ENCODE data around the gene C14orf132.

C14orf132 gene

DNA sequence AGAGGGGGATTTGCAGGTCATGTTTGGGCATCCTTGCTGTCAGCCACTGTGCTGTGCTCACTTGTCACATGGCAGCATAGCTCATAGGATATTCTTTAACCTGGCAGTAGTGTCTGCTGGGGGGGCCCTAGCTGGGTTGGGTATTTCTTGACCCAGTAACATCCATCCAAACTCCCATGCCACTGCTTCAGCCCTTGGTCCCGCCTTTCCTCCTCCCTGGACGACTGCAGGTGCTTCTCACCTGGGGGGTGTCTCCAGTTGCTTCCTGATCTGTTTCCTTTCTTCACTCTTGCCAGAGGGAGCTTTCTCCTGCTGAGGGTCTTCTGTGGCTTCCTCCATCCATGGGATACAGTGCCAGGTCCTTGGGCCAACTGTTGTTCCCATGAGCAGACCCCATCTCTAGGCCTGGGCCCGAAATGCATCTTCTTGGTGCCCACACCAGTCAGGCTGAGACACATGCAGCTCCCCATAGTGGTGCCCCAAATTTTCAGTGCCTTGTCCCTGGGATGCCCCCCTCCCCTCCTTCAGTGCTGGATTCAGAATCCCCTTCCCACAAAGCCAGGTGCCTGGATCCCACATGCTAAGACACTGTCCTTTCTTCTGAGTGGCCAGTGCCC, 20.5 kb downstream of the C14orf132 start:
- H4K5ac ChIP-seq (ENCODE audit: low read length) = no peak overlapping the region
- H4K8ac ChIP-seq (ENCODE audit: low read depth, low read length) = no peak overlapping the region
- no peaks in the 10 kb centered on the region for H3K79me2 ChIP-seq (ENCODE audit: control insufficient read depth, insufficient read depth, low read length)
- H3K4ac ChIP-seq (ENCODE audit: low read depth, low read length) = no peak overlapping the region
- H3K27me3 ChIP-seq (ENCODE audit: insufficient read depth, low read length, poor library complexity) = no peaks in the 10 kb centered on the region
- H3K56ac ChIP-seq (ENCODE audit: low read length) = no peak overlapping the region
- H3K23ac ChIP-seq (ENCODE audit: low read length) = no peak overlapping the region
- H2BK120ac ChIP-seq (ENCODE audit: low read depth, low read length) = no peak overlapping the region
- H3K18ac ChIP-seq (ENCODE audit: low read length) = no peak overlapping the region
- H2BK15ac ChIP-seq (replicated peaks; ENCODE audit: low read depth) = no peak overlapping the region
- H3K4me3 ChIP-seq (ENCODE audit: low read length) = no peak overlapping the region
- no peak overlapping the region for H2BK5ac ChIP-seq (ENCODE audit: low read length)
- peaks cover 5% of the 10 kb centered on the region for H3K79me1 ChIP-seq (ENCODE audit: low read length)
- H3K4me1 ChIP-seq (ENCODE audit: control insufficient read depth, low read depth, low read length) = no peaks in the 10 kb centered on the region
- WGBS (ENCODE audit: extremely low coverage, insufficient coverage, low lambda C conversion rate) = no CpG with 5 or more reads among the region's 3 CpGs
- H3K36me3 ChIP-seq (ENCODE audit: control insufficient read depth, insufficient read depth, low read length) = no peaks in the 10 kb centered on the region
- no peak overlapping the region for H3K4me2 ChIP-seq (ENCODE audit: low read length)
- no peak for DNase-seq
- no peak overlapping the region for H3K9ac ChIP-seq (ENCODE audit: low read length)
- no peak overlapping the region for H2AK5ac ChIP-seq (ENCODE audit: low read length)
- H3K27ac ChIP-seq (ENCODE audit: low read depth, low read length) = no peak overlapping the region

DNA sequence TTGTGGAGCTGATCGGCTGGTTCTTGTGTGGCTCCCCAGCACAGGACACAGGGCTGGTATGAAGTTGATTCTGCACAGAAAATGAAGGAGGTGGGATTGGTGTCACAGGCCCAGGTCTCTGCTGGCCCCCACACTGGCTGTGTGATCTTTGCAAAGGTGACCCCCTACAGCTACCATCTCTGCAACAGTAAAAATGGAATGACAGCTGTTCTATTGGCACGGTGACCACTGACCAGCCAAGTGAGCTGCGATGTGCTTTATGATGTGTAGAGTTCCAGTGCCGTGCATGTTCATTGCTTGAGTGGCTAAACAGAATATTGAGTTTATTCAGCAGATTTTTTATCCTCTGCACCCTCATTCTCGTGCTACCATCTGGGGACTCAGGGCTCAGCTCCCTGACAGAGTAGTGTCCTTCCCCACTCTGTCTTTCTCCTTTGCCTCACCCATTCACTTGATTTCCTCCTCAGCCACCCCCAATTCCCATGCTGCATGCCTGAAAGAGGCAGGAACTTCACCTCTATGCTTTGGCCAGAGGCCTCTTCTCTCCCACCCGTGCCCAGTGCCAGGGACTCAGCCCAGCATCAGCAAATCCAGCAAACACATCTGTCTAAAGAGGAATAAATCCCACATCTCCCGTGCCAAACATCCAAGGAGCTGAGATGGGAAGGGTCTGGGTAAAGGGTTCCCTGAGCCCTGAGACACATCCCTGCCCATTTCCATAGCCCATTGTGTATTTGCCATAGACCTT, 21.2 kb downstream of the C14orf132 start:
- no CpG with 5 or more reads among the region's 7 CpGs for WGBS (ENCODE audit: extremely low coverage, insufficient coverage, low lambda C conversion rate)
- DNase-seq = no peak
- no peaks in the 10 kb centered on the region for H3K27me3 ChIP-seq (ENCODE audit: insufficient read depth, low read length, poor library complexity)

DNA sequence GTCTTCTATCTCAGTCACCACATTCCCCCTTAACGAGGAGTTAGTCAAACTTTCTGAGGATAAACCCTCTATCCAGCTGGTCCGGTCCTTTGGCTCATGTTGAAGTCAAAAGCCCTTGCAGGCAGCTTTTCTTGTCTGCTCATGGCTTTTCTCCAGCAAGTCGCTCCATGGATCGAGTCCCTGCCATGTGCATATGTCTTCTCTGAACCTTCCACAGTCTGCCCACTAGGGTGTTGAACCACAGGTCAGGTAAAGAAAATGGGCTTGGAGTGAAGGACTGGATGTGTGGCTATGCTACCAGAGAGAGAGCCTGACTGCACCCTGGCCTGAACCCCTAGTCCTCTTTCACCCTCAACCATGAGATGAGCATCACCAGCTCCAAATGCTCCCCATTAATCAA, 22.8 kb downstream of the C14orf132 start:
- H3K23ac ChIP-seq (ENCODE audit: low read length) = no peak overlapping the region
- no peak overlapping the region for H3K4me3 ChIP-seq (ENCODE audit: low read length)
- peaks cover 4% of the 10 kb centered on the region for H3K79me1 ChIP-seq (ENCODE audit: low read length)
- H3K27me3 ChIP-seq (ENCODE audit: insufficient read depth, low read length, poor library complexity) = no peaks in the 10 kb centered on the region
- H2AK5ac ChIP-seq (ENCODE audit: low read length) = no peak overlapping the region
- no peak overlapping the region for H3K4me2 ChIP-seq (ENCODE audit: low read length)
- no peak for DNase-seq
- H3K79me2 ChIP-seq (ENCODE audit: control insufficient read depth, insufficient read depth, low read length) = no peaks in the 10 kb centered on the region
- H3K4ac ChIP-seq (ENCODE audit: low read depth, low read length) = no peak overlapping the region
- no peak overlapping the region for H3K9ac ChIP-seq (ENCODE audit: low read length)
- no peak overlapping the region for H2BK120ac ChIP-seq (ENCODE audit: low read depth, low read length)
- H4K5ac ChIP-seq (ENCODE audit: low read length) = no peak overlapping the region
- no CpG with 5 or more reads among the region's 4 CpGs for WGBS (ENCODE audit: extremely low coverage, insufficient coverage, low lambda C conversion rate)
- H4K8ac ChIP-seq (ENCODE audit: low read depth, low read length) = no peak overlapping the region
- H3K4me1 ChIP-seq (ENCODE audit: control insufficient read depth, low read depth, low read length) = no peaks in the 10 kb centered on the region
- no peak overlapping the region for H2BK15ac ChIP-seq (replicated peaks; ENCODE audit: low read depth)
- H3K18ac ChIP-seq (ENCODE audit: low read length) = no peak overlapping the region
- no peaks in the 10 kb centered on the region for H3K36me3 ChIP-seq (ENCODE audit: control insufficient read depth, insufficient read depth, low read length)
- H3K27ac ChIP-seq (ENCODE audit: low read depth, low read length) = no peak overlapping the region
- no peak overlapping the region for H3K56ac ChIP-seq (ENCODE audit: low read length)
- H2BK5ac ChIP-seq (ENCODE audit: low read length) = no peak overlapping the region

More for the DNA sequence above, 21.2 kb downstream of the C14orf132 start:
- H3K36me3 ChIP-seq (ENCODE audit: control insufficient read depth, insufficient read depth, low read length) = no peaks in the 10 kb centered on the region
- H3K27ac ChIP-seq (ENCODE audit: low read depth, low read length) = no peak overlapping the region
- no peak overlapping the region for H4K5ac ChIP-seq (ENCODE audit: low read length)
- no peak overlapping the region for H3K56ac ChIP-seq (ENCODE audit: low read length)
- no peak overlapping the region for H3K18ac ChIP-seq (ENCODE audit: low read length)
- H3K4ac ChIP-seq (ENCODE audit: low read depth, low read length) = no peak overlapping the region
- no peaks in the 10 kb centered on the region for H3K79me2 ChIP-seq (ENCODE audit: control insufficient read depth, insufficient read depth, low read length)
- H3K23ac ChIP-seq (ENCODE audit: low read length) = no peak overlapping the region
- H4K8ac ChIP-seq (ENCODE audit: low read depth, low read length) = no peak overlapping the region
- H2BK5ac ChIP-seq (ENCODE audit: low read length) = no peak overlapping the region
- no peak overlapping the region for H3K9ac ChIP-seq (ENCODE audit: low read length)
- no peak overlapping the region for H3K4me2 ChIP-seq (ENCODE audit: low read length)
- no peak overlapping the region for H2BK120ac ChIP-seq (ENCODE audit: low read depth, low read length)
- no peak overlapping the region for H3K4me3 ChIP-seq (ENCODE audit: low read length)
- H3K4me1 ChIP-seq (ENCODE audit: control insufficient read depth, low read depth, low read length) = no peaks in the 10 kb centered on the region
- H2BK15ac ChIP-seq (replicated peaks; ENCODE audit: low read depth) = no peak overlapping the region
- H3K79me1 ChIP-seq (ENCODE audit: low read length) = peaks cover 5% of the 10 kb centered on the region
- no peak overlapping the region for H2AK5ac ChIP-seq (ENCODE audit: low read length)

DNA sequence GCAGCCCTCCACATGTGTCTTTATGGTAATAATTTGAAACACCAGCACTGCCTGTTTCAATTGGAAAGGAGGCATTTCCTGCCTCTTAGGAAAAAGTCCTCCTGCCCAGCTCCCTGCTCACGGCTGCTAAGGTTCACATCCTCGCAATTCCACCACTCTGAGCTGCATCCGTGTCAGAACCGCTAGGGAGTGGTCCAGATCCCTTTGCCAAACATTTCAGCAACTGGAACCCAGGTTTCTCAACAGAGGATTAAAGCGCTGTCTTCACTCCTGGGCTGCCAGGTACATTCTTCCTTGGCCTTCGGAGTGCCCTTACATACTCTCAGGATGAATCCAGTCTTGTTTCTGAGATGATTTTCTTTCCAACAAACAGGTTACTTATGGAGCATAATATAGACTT, 23.3 kb downstream of the C14orf132 start:
- no peak overlapping the region for H2BK15ac ChIP-seq (replicated peaks; ENCODE audit: low read depth)
- no peak for DNase-seq
- no peak overlapping the region for H4K5ac ChIP-seq (ENCODE audit: low read length)
- H3K56ac ChIP-seq (ENCODE audit: low read length) = no peak overlapping the region
- H3K36me3 ChIP-seq (ENCODE audit: control insufficient read depth, insufficient read depth, low read length) = no peaks in the 10 kb centered on the region
- no peak overlapping the region for H2AK5ac ChIP-seq (ENCODE audit: low read length)
- no peaks in the 10 kb centered on the region for H3K79me2 ChIP-seq (ENCODE audit: control insufficient read depth, insufficient read depth, low read length)
- peaks cover 2% of the 10 kb centered on the region for H3K79me1 ChIP-seq (ENCODE audit: low read length)
- no peak overlapping the region for H2BK120ac ChIP-seq (ENCODE audit: low read depth, low read length)
- H3K4me2 ChIP-seq (ENCODE audit: low read length) = no peak overlapping the region
- no peak overlapping the region for H3K18ac ChIP-seq (ENCODE audit: low read length)
- no peak overlapping the region for H3K4ac ChIP-seq (ENCODE audit: low read depth, low read length)
- no peak overlapping the region for H2BK5ac ChIP-seq (ENCODE audit: low read length)
- no peak overlapping the region for H3K23ac ChIP-seq (ENCODE audit: low read length)
- no CpG with 5 or more reads among the region's 6 CpGs for WGBS (ENCODE audit: extremely low coverage, insufficient coverage, low lambda C conversion rate)
- no peak overlapping the region for H3K27ac ChIP-seq (ENCODE audit: low read depth, low read length)
- no peak overlapping the region for H3K9ac ChIP-seq (ENCODE audit: low read length)
- H4K8ac ChIP-seq (ENCODE audit: low read depth, low read length) = no peak overlapping the region
- H3K4me1 ChIP-seq (ENCODE audit: control insufficient read depth, low read depth, low read length) = no peaks in the 10 kb centered on the region
- no peaks in the 10 kb centered on the region for H3K27me3 ChIP-seq (ENCODE audit: insufficient read depth, low read length, poor library complexity)
- no peak overlapping the region for H3K4me3 ChIP-seq (ENCODE audit: low read length)

DNA sequence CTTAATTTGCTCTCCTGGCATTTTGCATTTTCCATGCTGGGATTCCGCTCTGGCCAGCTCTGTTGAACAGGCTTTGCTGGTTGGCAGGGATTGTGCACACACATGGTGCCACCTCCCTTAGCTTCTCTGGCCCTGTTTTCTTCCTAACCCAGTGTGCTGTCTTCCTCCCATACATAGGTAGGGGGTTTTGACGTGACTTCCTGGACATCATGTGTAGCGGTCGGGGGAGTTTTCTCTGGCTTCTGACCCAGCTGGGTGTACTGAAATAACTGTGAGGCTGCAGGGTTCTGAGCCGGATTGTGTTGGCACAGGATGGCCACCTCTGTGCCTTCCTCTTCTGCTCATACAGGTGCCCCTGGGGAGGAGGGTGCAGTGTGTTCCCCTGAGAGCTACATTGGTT, 25.7 kb downstream of the C14orf132 start:
- Histone ChIP-seq H3K4me1 (ENCODE audit: control insufficient read depth, low read depth, low read length) (no peaks in the 10 kb centered on the region), H3K79me1 (ENCODE audit: low read length) (peaks cover 2% of the 10 kb centered on the region), H2BK15ac (replicated peaks; ENCODE audit: low read depth) (no peak overlapping the region), H3K27me3 (ENCODE audit: insufficient read depth, low read length, poor library complexity) (no peaks in the 10 kb centered on the region), H4K5ac (ENCODE audit: low read length) (no peak overlapping the region), H2AK5ac (ENCODE audit: low read length) (no peak overlapping the region), H3K4ac (ENCODE audit: low read depth, low read length) (no peak overlapping the region), H3K9ac (ENCODE audit: low read length) (no peak overlapping the region), H2BK120ac (ENCODE audit: low read depth, low read length) (no peak overlapping the region), H3K36me3 (ENCODE audit: control insufficient read depth, insufficient read depth, low read length) (no peaks in the 10 kb centered on the region), H3K27ac (ENCODE audit: low read depth, low read length) (no peak overlapping the region), H4K8ac (ENCODE audit: low read depth, low read length) (no peak overlapping the region), H3K18ac (ENCODE audit: low read length) (no peak overlapping the region), H3K23ac (ENCODE audit: low read length) (no peak overlapping the region), H3K79me2 (ENCODE audit: control insufficient read depth, insufficient read depth, low read length) (no peaks in the 10 kb centered on the region), H3K4me3 (ENCODE audit: low read length) (no peak overlapping the region), H3K4me2 (ENCODE audit: low read length) (no peak overlapping the region), H2BK5ac (ENCODE audit: low read length) (no peak overlapping the region), H3K56ac (ENCODE audit: low read length) (no peak overlapping the region)
- DNase-seq = no peak
- no CpG with 5 or more reads among the region's 5 CpGs for WGBS (ENCODE audit: extremely low coverage, insufficient coverage, low lambda C conversion rate)

Data from mesendoderm (in vitro differentiated cells).